HCT116 (cell line): ENCODE measurements around the gene CALCOCO1.

ENCODE experiments used
- CTCF ChIP-seq, 3 experiments: fragments of 200-600 bp in 1 of 3; sonication (generic) in 1 of 3; IDR thresholded peaks in 2 of 3; conservative IDR thresholded peaks in 1 of 3; 2 replicates each; pipeline ENCODE4 v1.5.1; 2012 to 2017; ENCODE audit warnings: low read depth in 2 of 3, low read length in 2 of 3, antibody characterized with exemption in 1 of 3, borderline replicate concordance in 1 of 3, control low read depth in 1 of 3, mild to moderate bottlenecking in 1 of 3, mixed read lengths in 1 of 3, mixed run types in 1 of 3, moderate library complexity in 1 of 3; ENCODE audit not compliant: insufficient read depth in 1 of 3
- EGR1 ChIP-seq: IDR thresholded peaks from 2 replicates; pipeline ENCODE4 v1.6.1; 2012; ENCODE audit warnings: low read depth
- EZH2 ChIP-seq: fragments of 200-600 bp; sonication (generic); IDR thresholded peaks from 2 replicates; pipeline ENCODE4 v1.6.1; 2017; ENCODE audit warnings: antibody characterized with exemption, mixed run types
- EZH2phosphoT487 ChIP-seq: fragments of 200-600 bp; IDR thresholded peaks from 2 replicates; pipeline ENCODE4 v1.6.1; 2018; ENCODE audit warnings: antibody characterized with exemption, borderline replicate concordance
- POLR2A ChIP-seq: IDR thresholded peaks from 2 replicates; pipeline ENCODE4 v1.7.0; 2011; ENCODE audit warnings: borderline replicate concordance; ENCODE audit not compliant: insufficient read depth, insufficient read length; ENCODE audit errors: extremely low read depth
- POLR2AphosphoS5 ChIP-seq: IDR thresholded peaks from 2 replicates; pipeline ENCODE4 v1.6.1; 2011; ENCODE audit warnings: mild to moderate bottlenecking, low read depth, low read length, moderate library complexity
- RAD21 ChIP-seq: IDR thresholded peaks from 2 replicates; pipeline ENCODE4 v1.6.1; 2012; ENCODE audit warnings: low read depth, mild to moderate bottlenecking
- REST ChIP-seq: IDR thresholded peaks from 2 replicates; pipeline ENCODE4 v1.6.1; 2012; ENCODE audit warnings: low read depth
- SRF ChIP-seq: IDR thresholded peaks from 2 replicates; pipeline ENCODE4 v1.6.1; 2012; ENCODE audit warnings: low read depth
- ZBTB33 ChIP-seq: IDR thresholded peaks from 2 replicates; pipeline ENCODE4 v1.6.1; 2011; ENCODE audit warnings: mild to moderate bottlenecking, low read length, moderate library complexity; ENCODE audit not compliant: insufficient replicate concordance; ENCODE audit errors: extremely low read depth
- ZFX ChIP-seq: fragments of 450-650 bp; IDR thresholded peaks from 2 replicates; pipeline ENCODE4 v1.6.1; 2017
- ZNF274 ChIP-seq: fragments of 200-500 bp; sonication (Bioruptor generic); IDR thresholded peaks from 2 replicates; pipeline ENCODE4 v1.6.1; 2014; ENCODE audit warnings: mild to moderate bottlenecking, low read depth, low read length, inconsistent platforms

GRCh38 chr12:53712059-53712643 lies 15.1 kb downstream of the CALCOCO1 start:
- TF ChIP-seq CTCF (IDR thresholded peaks at IDR 0.05 in 2 of 3, conservative IDR thresholded peaks at IDR 0.05 in 1 of 3; ENCODE audit: borderline replicate concordance in 1 of 3, insufficient read depth in 1 of 3, low read depth in 2 of 3, low read length in 2 of 3) = no peak
- no peak for TF ChIP-seq ZFX
- TF ChIP-seq EZH2phosphoT487 = no peak
- no peak for TF ChIP-seq EZH2
- no peak for TF ChIP-seq ZBTB33
- TF ChIP-seq POLR2AphosphoS5 = no peak
- TF ChIP-seq RAD21 = no peak
- no peak for TF ChIP-seq POLR2A
- no peak for TF ChIP-seq SRF
- no peak for TF ChIP-seq ZNF274
- TF ChIP-seq REST = no peak
- no peak for TF ChIP-seq EGR1
